ENCODE results near the gene ZNF646.

DNA sequence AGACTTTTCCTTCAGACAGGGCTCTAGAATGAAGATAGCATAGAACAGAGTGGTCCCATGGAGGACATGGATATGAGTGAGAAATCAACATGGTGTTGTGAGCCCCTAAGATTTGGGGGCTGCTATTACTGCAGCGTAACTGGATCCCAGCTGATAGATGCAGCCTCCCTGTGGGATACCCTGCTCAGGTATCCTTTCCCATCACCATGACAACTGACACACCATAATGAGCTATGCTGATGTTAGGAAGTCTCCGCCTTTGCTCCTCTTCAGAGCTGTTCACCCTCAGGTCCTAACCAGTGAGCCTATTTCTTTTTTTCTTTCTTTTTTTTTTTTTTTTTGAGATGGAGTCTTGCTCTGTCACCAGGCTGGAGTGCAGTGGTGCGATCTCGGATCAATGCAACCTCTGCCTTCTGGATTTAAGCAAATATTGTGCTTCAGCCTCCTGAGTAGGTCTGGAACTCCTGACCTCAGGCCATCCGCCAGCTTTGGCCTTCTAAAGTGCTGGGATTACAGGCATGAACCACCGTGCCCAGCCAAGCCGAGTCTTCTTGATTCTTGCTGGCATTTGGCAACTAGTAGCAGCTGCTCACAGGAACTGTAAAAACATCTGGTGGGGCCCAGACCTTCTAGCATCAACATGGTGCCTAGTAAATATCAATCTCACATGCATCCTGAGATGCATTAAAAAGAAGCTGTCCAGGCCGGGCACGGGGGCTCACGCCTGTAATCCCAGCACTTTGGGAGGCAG lies 23.8 kb upstream of the ZNF646 start:
- TF ChIP-seq, protein P1, sequence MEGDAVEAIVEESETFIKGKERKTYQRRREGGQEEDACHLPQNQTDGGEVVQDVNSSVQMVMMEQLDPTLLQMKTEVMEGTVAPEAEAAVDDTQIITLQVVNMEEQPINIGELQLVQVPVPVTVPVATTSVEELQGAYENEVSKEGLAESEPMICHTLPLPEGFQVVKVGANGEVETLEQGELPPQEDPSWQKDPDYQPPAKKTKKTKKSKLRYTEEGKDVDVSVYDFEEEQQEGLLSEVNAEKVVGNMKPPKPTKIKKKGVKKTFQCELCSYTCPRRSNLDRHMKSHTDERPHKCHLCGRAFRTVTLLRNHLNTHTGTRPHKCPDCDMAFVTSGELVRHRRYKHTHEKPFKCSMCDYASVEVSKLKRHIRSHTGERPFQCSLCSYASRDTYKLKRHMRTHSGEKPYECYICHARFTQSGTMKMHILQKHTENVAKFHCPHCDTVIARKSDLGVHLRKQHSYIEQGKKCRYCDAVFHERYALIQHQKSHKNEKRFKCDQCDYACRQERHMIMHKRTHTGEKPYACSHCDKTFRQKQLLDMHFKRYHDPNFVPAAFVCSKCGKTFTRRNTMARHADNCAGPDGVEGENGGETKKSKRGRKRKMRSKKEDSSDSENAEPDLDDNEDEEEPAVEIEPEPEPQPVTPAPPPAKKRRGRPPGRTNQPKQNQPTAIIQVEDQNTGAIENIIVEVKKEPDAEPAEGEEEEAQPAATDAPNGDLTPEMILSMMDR (IDR thresholded peaks at IDR 0.05): no peak
- no peak for TF ChIP-seq EP300 (IDR thresholded peaks at IDR 0.05)

Data from gastroesophageal sphincter (tissue), 3 donors.